Measurements from ENCODE around the gene FERMT3. TPM values are rescaled to one million over a fixed set of nuclear protein-coding genes. Genes with fewer than 3 reads are reported as not detected.
"Not testable (repeated sequence)": the region's sequence is repeated elsewhere in the genome, so short reads cannot be mapped to it uniquely, and the experiment has no call there.

Gene FERMT3
- total RNA-seq, 8 experiments from 2014 or later = 0.63 to 3.2 (median 2.2) TPM

GRCh38 chr11:64243236-64243854, 36.8 kb downstream of the FERMT3 start:
- H3K27ac ChIP-seq = no peak overlapping the region
- H3K4me3 ChIP-seq = peak overlapping the region in 1 of 5 donors; percentile 81
- peaks cover 16 to 22% of the 10 kb centered on the region in 2 donors for H3K4me1 ChIP-seq (replicated peaks in 1 of 2)
- in situ Hi-C loops (cut with MboI; ENCODE audit: low pct_unique_long_range_greater_than_20kb in 2 of 9, low sequenced_read_pairs in 9 of 9, unreplicated experiment in 9 of 9) = no loop called here
- no peak for ATAC-seq (replicated peaks in 6 of 8)
- WGBS, 10 experiments = 83 to 100% (median 100%) methylated on average over 1 to 2 of the region's 8 CpGs; no CpG with 5 or more reads in 7 of the 10 experiments

GRCh38 chr11:64244107-64244506, 37.6 kb downstream of the FERMT3 start:
- WGBS, 10 experiments = 33 to 90% (median 60%) methylated on average over 1 to 5 of the region's 5 CpGs; no CpG with 5 or more reads in 7 of the 10 experiments
- no peak for ATAC-seq (replicated peaks in 6 of 8)
- in situ Hi-C loops (cut with MboI; ENCODE audit: low pct_unique_long_range_greater_than_20kb in 2 of 9, low sequenced_read_pairs in 9 of 9, unreplicated experiment in 9 of 9) = no loop called here
- H3K27ac ChIP-seq = no peak overlapping the region
- H3K4me3 ChIP-seq = no peak overlapping the region
- H3K4me1 ChIP-seq (replicated peaks in 1 of 2) = peaks cover 16 to 24% of the 10 kb centered on the region in 2 donors

GRCh38 chr11:64244966-64245365, 38.4 kb downstream of the FERMT3 start:
- peak overlapping the region in 1 of 2 donors; percentile 91 for H3K27ac ChIP-seq
- peaks cover 13 to 26% of the 10 kb centered on the region in 2 donors for H3K4me1 ChIP-seq (replicated peaks in 1 of 2)
- WGBS, 10 experiments = no CpG with 5 or more reads among the region's 6 CpGs
- peak overlapping the region in 4 of 5 donors; percentile 52 to 92 (median 79) for H3K4me3 ChIP-seq
- in situ Hi-C loops (cut with MboI; ENCODE audit: low pct_unique_long_range_greater_than_20kb in 2 of 9, low sequenced_read_pairs in 9 of 9, unreplicated experiment in 9 of 9) = no loop called here
- no peak for ATAC-seq (replicated peaks in 6 of 8)

- no CpG with 5 or more reads among the region's 6 CpGs for WGBS, 10 experiments
- no peak for ATAC-seq (replicated peaks in 6 of 8)
- in situ Hi-C loops (cut with MboI; ENCODE audit: low pct_unique_long_range_greater_than_20kb in 2 of 9, low sequenced_read_pairs in 9 of 9, unreplicated experiment in 9 of 9) = no loop called here
- H3K4me3 ChIP-seq = peak overlapping the region; percentile 52 to 92 (median 77)
- peak overlapping the region; percentile 90 to 91 for H3K27ac ChIP-seq
- H3K4me1 ChIP-seq (replicated peaks in 1 of 2) = peaks cover 10 to 25% of the 10 kb centered on the region in 2 donors
Observed at GRCh38 chr11:64245401-64245796, 38.9 kb downstream of the FERMT3 start.

GRCh38 chr11:64245797-64246620, 39.5 kb downstream of the FERMT3 start:
- peak overlapping the region; percentile 52 to 92 (median 77) for H3K4me3 ChIP-seq
- 0% methylated on average over 3 to 4 of the region's 46 CpGs; no CpG with 5 or more reads in 8 of the 10 experiments for WGBS, 10 experiments
- ATAC-seq (replicated peaks in 6 of 8) = peak in 4 of 8 experiments; percentile 0 to 5 (median 2)
- H3K27ac ChIP-seq = peak overlapping the region; percentile 90 to 91
- H3K4me1 ChIP-seq (replicated peaks in 1 of 2) = peaks cover 14 to 30% of the 10 kb centered on the region in 2 donors
- in situ Hi-C loops (cut with MboI; ENCODE audit: low pct_unique_long_range_greater_than_20kb in 2 of 9, low sequenced_read_pairs in 9 of 9, unreplicated experiment in 9 of 9) = no loop called here

GRCh38 chr11:64246621-64246870, 40.0 kb downstream of the FERMT3 start:
- no CpG with 5 or more reads among the region's 43 CpGs for WGBS, 10 experiments
- H3K4me1 ChIP-seq (replicated peaks in 1 of 2) = peaks cover 14 to 30% of the 10 kb centered on the region in 2 donors
- H3K27ac ChIP-seq = peak overlapping the region; percentile 90 to 91
- in situ Hi-C loops (cut with MboI; ENCODE audit: low pct_unique_long_range_greater_than_20kb in 2 of 9, low sequenced_read_pairs in 9 of 9, unreplicated experiment in 9 of 9) = not testable (repeated sequence)
- H3K4me3 ChIP-seq = peak overlapping the region; percentile 52 to 92 (median 77)
- ATAC-seq (replicated peaks in 6 of 8) = peak; percentile 5 to 25 (median 12)

- Histone ChIP-seq H3K27ac (peak within 1 kb of the TSS; percentile 90 to 91), H3K4me3 (peak within 1 kb of the TSS; percentile 52 to 92 (median 77)), H3K4me1 (replicated peaks in 1 of 2) (peaks cover 17 to 30% of the 10 kb centered on the region in 2 donors)
- in situ Hi-C loops (cut with MboI; ENCODE audit: low pct_unique_long_range_greater_than_20kb in 2 of 9, low sequenced_read_pairs in 9 of 9, unreplicated experiment in 9 of 9) = no loop called here
- peak; percentile 42 to 74 (median 69) for ATAC-seq (replicated peaks in 6 of 8)
- WGBS, 10 experiments = 0 to 4% (median 0%) methylated on average over 2 to 9 of the region's 74 CpGs; no CpG with 5 or more reads in 7 of the 10 experiments
Observed at GRCh38 chr11:64246871-64247728, 40.6 kb downstream of the FERMT3 start, which contains the start of gene PPP1R14B. Gene PPP1R14B (minus strand): TSS chr11:64246943. CDS start chr11:64246673, 270 bp downstream.

- 0 to 77% (median 63%) methylated on average over 2 to 21 of the region's 31 CpGs; no CpG with 5 or more reads in 1 of the 10 experiments for WGBS, 10 experiments
- Histone ChIP-seq H3K27ac (no peak overlapping the region), H3K4me1 (replicated peaks in 1 of 2) (peaks cover 14 to 29% of the 10 kb centered on the region in 2 donors), H3K4me3 (peak overlapping the region; percentile 52 to 92 (median 77))
- peak; percentile 0 to 7 (median 2) for ATAC-seq (replicated peaks in 6 of 8)
- in situ Hi-C loops (cut with MboI; ENCODE audit: low pct_unique_long_range_greater_than_20kb in 2 of 9, low sequenced_read_pairs in 9 of 9, unreplicated experiment in 9 of 9) = no loop called here
Observed at GRCh38 chr11:64247729-64248531, 41.4 kb downstream of the FERMT3 start.

GRCh38 chr11:64248578-64248977, 42.1 kb downstream of the FERMT3 start:
- Histone ChIP-seq H3K4me3 (no peak overlapping the region), H3K27ac (no peak overlapping the region)

GRCh38 chr11:64249038-64249437, 42.5 kb downstream of the FERMT3 start:
- H3K4me3 ChIP-seq = no peak overlapping the region
- no peak overlapping the region for H3K27ac ChIP-seq
- ATAC-seq (replicated peaks in 6 of 8) = no peak
- peaks cover 14 to 29% of the 10 kb centered on the region in 2 donors for H3K4me1 ChIP-seq (replicated peaks in 1 of 2)
- 80 to 100% (median 98%) methylated on average over 1 to 3 of the region's 4 CpGs; no CpG with 5 or more reads in 6 of the 10 experiments for WGBS, 10 experiments
- in situ Hi-C loops (cut with MboI; ENCODE audit: low pct_unique_long_range_greater_than_20kb in 2 of 9, low sequenced_read_pairs in 9 of 9, unreplicated experiment in 9 of 9) = no loop called here

More at GRCh38 chr11:64248578-64248977, 42.1 kb downstream of the FERMT3 start:
- WGBS, 10 experiments = no CpG with 5 or more reads among the region's 7 CpGs
- in situ Hi-C loops (cut with MboI; ENCODE audit: low pct_unique_long_range_greater_than_20kb in 2 of 9, low sequenced_read_pairs in 9 of 9, unreplicated experiment in 9 of 9) = no loop called here
- no peak for ATAC-seq (replicated peaks in 6 of 8)
- peaks cover 14 to 29% of the 10 kb centered on the region in 2 donors for H3K4me1 ChIP-seq (replicated peaks in 1 of 2)

GRCh38 chr11:64249563-64250414, 43.3 kb downstream of the FERMT3 start:
- no peak overlapping the region for H3K4me3 ChIP-seq
- 73 to 100% (median 92%) methylated on average over 1 to 7 of the region's 8 CpGs; no CpG with 5 or more reads in 6 of the 10 experiments for WGBS, 10 experiments
- in situ Hi-C loops (cut with MboI; ENCODE audit: low pct_unique_long_range_greater_than_20kb in 2 of 9, low sequenced_read_pairs in 9 of 9, unreplicated experiment in 9 of 9) = no loop called here
- no peak for ATAC-seq (replicated peaks in 6 of 8)
- no peak overlapping the region for H3K27ac ChIP-seq
- H3K4me1 ChIP-seq (replicated peaks in 1 of 2) = peaks cover 14 to 29% of the 10 kb centered on the region in 2 donors

Data from motor neuron (in vitro differentiated cells).